ENCODE data around the gene PLPPR1. TPM values are rescaled to one million over a fixed set of nuclear protein-coding genes. Genes with fewer than 3 reads are reported as not detected.
A peak's percentile ranks its signal among the peaks of the same experiment; 100 is the strongest.

The PLPPR1 gene
- total and polyA plus RNA-seq, 2 of the 13 experiments (the other 11 are each of a cell fraction or from before 2014, with no cell fraction given): 16.0 to 84.7 TPM

GRCh38 chr9:101354765-101355708, 326.5 kb downstream of the PLPPR1 start (continued):
- TF ChIP-seq NR2F6 (IDR thresholded peaks at IDR 0.05): no peak; the same call in 1 of the 2 replicates
- TF ChIP-seq NR2F6 (CRISPR knock-in tag; IDR thresholded peaks at IDR 0.05): no peak
- TF ChIP-seq, protein P1, sequence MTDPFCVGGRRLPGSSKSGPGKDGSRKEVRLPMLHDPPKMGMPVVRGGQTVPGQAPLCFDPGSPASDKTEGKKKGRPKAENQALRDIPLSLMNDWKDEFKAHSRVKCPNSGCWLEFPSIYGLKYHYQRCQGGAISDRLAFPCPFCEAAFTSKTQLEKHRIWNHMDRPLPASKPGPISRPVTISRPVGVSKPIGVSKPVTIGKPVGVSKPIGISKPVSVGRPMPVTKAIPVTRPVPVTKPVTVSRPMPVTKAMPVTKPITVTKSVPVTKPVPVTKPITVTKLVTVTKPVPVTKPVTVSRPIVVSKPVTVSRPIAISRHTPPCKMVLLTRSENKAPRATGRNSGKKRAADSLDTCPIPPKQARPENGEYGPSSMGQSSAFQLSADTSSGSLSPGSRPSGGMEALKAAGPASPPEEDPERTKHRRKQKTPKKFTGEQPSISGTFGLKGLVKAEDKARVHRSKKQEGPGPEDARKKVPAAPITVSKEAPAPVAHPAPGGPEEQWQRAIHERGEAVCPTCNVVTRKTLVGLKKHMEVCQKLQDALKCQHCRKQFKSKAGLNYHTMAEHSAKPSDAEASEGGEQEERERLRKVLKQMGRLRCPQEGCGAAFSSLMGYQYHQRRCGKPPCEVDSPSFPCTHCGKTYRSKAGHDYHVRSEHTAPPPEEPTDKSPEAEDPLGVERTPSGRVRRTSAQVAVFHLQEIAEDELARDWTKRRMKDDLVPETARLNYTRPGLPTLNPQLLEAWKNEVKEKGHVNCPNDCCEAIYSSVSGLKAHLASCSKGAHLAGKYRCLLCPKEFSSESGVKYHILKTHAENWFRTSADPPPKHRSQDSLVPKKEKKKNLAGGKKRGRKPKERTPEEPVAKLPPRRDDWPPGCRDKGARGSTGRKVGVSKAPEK (CRISPR knock-in tag; IDR thresholded peaks at IDR 0.05; ENCODE audit: borderline replicate concordance): 0 out of 2 replicates have a peak, but pooled peaks have one; percentile 45
- no peak for TF ChIP-seq MZF1 (CRISPR knock-in tag; IDR thresholded peaks at IDR 0.05; ENCODE audit: borderline replicate concordance)
- TF ChIP-seq ZNF781 (CRISPR knock-in tag; IDR thresholded peaks at IDR 0.05; ENCODE audit: borderline replicate concordance, not compliant biosample characterization): peak; percentile 55
- no peak for TF ChIP-seq SIX4 (CRISPR knock-in tag; IDR thresholded peaks at IDR 0.05)
- 0 out of 2 replicates have a peak, but pooled peaks have one; percentile 21 for TF ChIP-seq MYC (CRISPR knock-in tag; IDR thresholded peaks at IDR 0.05; ENCODE audit: borderline replicate concordance)
- TF ChIP-seq ZNF331 (CRISPR knock-in tag; IDR thresholded peaks at IDR 0.05): no peak
- TF ChIP-seq ZNF354B (CRISPR knock-in tag; IDR thresholded peaks at IDR 0.05): no peak
- TF ChIP-seq GZF1 (CRISPR knock-in tag; IDR thresholded peaks at IDR 0.05): peak; percentile 72
- no peak for TF ChIP-seq CEBPG (CRISPR knock-in tag; IDR thresholded peaks at IDR 0.05)
- TF ChIP-seq MAFK (conservative IDR thresholded peaks at IDR 0.05 in 1 of 2, IDR thresholded peaks at IDR 0.05 in 1 of 2; ENCODE audit: low read length in 2 of 2): no peak
- no peak for TF ChIP-seq CREM (IDR thresholded peaks at IDR 0.05)
- no peak for TF ChIP-seq CREM (CRISPR knock-in tag; IDR thresholded peaks at IDR 0.05)
- TF ChIP-seq, protein P2, sequence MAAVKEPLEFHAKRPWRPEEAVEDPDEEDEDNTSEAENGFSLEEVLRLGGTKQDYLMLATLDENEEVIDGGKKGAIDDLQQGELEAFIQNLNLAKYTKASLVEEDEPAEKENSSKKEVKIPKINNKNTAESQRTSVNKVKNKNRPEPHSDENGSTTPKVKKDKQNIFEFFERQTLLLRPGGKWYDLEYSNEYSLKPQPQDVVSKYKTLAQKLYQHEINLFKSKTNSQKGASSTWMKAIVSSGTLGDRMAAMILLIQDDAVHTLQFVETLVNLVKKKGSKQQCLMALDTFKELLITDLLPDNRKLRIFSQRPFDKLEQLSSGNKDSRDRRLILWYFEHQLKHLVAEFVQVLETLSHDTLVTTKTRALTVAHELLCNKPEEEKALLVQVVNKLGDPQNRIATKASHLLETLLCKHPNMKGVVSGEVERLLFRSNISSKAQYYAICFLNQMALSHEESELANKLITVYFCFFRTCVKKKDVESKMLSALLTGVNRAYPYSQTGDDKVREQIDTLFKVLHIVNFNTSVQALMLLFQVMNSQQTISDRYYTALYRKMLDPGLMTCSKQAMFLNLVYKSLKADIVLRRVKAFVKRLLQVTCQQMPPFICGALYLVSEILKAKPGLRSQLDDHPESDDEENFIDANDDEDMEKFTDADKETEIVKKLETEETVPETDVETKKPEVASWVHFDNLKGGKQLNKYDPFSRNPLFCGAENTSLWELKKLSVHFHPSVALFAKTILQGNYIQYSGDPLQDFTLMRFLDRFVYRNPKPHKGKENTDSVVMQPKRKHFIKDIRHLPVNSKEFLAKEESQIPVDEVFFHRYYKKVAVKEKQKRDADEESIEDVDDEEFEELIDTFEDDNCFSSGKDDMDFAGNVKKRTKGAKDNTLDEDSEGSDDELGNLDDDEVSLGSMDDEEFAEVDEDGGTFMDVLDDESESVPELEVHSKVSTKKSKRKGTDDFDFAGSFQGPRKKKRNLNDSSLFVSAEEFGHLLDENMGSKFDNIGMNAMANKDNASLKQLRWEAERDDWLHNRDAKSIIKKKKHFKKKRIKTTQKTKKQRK (IDR thresholded peaks at IDR 0.05; ENCODE audit: low read length): no peak
- no peak for TF ChIP-seq SYNCRIP (IDR thresholded peaks at IDR 0.05; ENCODE audit: insufficient read depth, low read depth, low read length)
- TF ChIP-seq SPEN (CRISPR knock-in tag; IDR thresholded peaks at IDR 0.05; ENCODE audit: low read depth): no peak
- no peak; the same call in 1 of the 2 replicates for TF ChIP-seq FOXC1 (CRISPR knock-in tag; IDR thresholded peaks at IDR 0.05; ENCODE audit: borderline replicate concordance)
- no peak for TF ChIP-seq GTF2F1 (IDR thresholded peaks at IDR 0.05; ENCODE audit: low read length)
- TF ChIP-seq ZNF572 (CRISPR knock-in tag; IDR thresholded peaks at IDR 0.05): peak; percentile 75; the same call in 1 of the 2 replicates
- peak; percentile 65 for TF ChIP-seq ZNF883 (CRISPR knock-in tag; IDR thresholded peaks at IDR 0.05; ENCODE audit: not compliant biosample characterization)
- no peak for TF ChIP-seq ZNF205 (CRISPR knock-in tag; IDR thresholded peaks at IDR 0.05)
- no peak for TF ChIP-seq ZNF782 (CRISPR knock-in tag; IDR thresholded peaks at IDR 0.05; ENCODE audit: borderline replicate concordance)
- TF ChIP-seq GTF3A (CRISPR knock-in tag; conservative IDR thresholded peaks at IDR 0.05): no peak
- TF ChIP-seq RFX5 (IDR thresholded peaks at IDR 0.05; ENCODE audit: low read depth, low read length): no peak
- TF ChIP-seq ZNF274 (CRISPR knock-in tag; IDR thresholded peaks at IDR 0.05): peak; percentile 50; the same call in 1 of the 2 replicates
